ENCODE data around the gene CCDC172.

CCDC172 gene

GRCh38 chr10:116324227-116324950, at the start of gene CCDC172:
CCDC172 (plus strand) TSS chr10:116324448; CDS start chr10:116325012, 564 bp downstream.
- DNase-seq = no peak

- no peak for DNase-seq
These were observed 47.3 kb upstream of the CCDC172 start for GRCh38 chr10:116276981-116277380.

GRCh38 chr10:116278846-116279245, 45.4 kb upstream of the CCDC172 start:
- no peak for DNase-seq

GRCh38 chr10:116281775-116282174, 42.5 kb upstream of the CCDC172 start:
- DNase-seq = no peak

GRCh38 chr10:116286626-116287200, 37.5 kb upstream of the CCDC172 start:
- DNase-seq = no peak

- DNase-seq = no peak
These were observed 36.2 kb upstream of the CCDC172 start for GRCh38 chr10:116287906-116288501.

GRCh38 chr10:116289652-116290051, 34.6 kb upstream of the CCDC172 start:
- no peak for DNase-seq

GRCh38 chr10:116292493-116292892, 31.8 kb upstream of the CCDC172 start:
- DNase-seq = no peak

- DNase-seq = no peak
These were observed 27.9 kb upstream of the CCDC172 start for GRCh38 chr10:116296291-116296721.

GRCh38 chr10:116298586-116298985, 25.7 kb upstream of the CCDC172 start:
- DNase-seq = no peak

- no peak for DNase-seq
These were observed 23.7 kb upstream of the CCDC172 start for GRCh38 chr10:116300542-116300941.

GRCh38 chr10:116304923-116305322, 19.3 kb upstream of the CCDC172 start:
- DNase-seq = no peak

- no peak for DNase-seq
These were observed 17.4 kb upstream of the CCDC172 start for GRCh38 chr10:116306847-116307246.

GRCh38 chr10:116307455-116307854, 16.8 kb upstream of the CCDC172 start:
- no peak for DNase-seq

- no peak for DNase-seq
These were observed 13.2 kb upstream of the CCDC172 start for GRCh38 chr10:116311016-116311415.

GRCh38 chr10:116311706-116312490, 12.3 kb upstream of the CCDC172 start:
- DNase-seq = no peak

- no peak for DNase-seq
These were observed 11.7 kb upstream of the CCDC172 start for GRCh38 chr10:116312548-116312947.

GRCh38 chr10:116316503-116316902, 7.7 kb upstream of the CCDC172 start:
- no peak for DNase-seq

GRCh38 chr10:116324951-116325635, 845 bp downstream of the CCDC172 start:
- no peak for DNase-seq

GRCh38 chr10:116325987-116326386, 1.7 kb downstream of the CCDC172 start:
- DNase-seq = no peak

GRCh38 chr10:116329153-116329552, 4.9 kb downstream of the CCDC172 start:
- no peak for DNase-seq

- DNase-seq = no peak
These were observed 7.6 kb downstream of the CCDC172 start for GRCh38 chr10:116331815-116332214.

GRCh38 chr10:116336866-116337265, 12.6 kb downstream of the CCDC172 start:
- DNase-seq = no peak

All from activated CD4-positive, alpha-beta T cell treated with anti-CD3 and anti-CD28 coated beads for 1 hour (primary cell).